ENCODE measurements around the gene SPEM1.

The SPEM1 gene, protein sequence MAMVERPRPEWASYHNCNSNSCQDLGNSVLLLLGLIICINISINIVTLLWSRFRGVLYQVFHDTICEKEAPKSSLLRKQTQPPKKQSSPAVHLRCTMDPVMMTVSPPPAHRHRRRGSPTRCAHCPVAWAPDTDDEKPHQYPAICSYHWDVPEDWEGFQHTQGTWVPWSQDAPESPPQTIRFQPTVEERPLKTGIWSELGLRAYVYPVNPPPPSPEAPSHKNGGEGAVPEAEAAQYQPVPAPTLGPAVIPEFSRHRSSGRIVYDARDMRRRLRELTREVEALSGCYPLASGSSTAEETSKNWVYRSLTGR

DNA sequence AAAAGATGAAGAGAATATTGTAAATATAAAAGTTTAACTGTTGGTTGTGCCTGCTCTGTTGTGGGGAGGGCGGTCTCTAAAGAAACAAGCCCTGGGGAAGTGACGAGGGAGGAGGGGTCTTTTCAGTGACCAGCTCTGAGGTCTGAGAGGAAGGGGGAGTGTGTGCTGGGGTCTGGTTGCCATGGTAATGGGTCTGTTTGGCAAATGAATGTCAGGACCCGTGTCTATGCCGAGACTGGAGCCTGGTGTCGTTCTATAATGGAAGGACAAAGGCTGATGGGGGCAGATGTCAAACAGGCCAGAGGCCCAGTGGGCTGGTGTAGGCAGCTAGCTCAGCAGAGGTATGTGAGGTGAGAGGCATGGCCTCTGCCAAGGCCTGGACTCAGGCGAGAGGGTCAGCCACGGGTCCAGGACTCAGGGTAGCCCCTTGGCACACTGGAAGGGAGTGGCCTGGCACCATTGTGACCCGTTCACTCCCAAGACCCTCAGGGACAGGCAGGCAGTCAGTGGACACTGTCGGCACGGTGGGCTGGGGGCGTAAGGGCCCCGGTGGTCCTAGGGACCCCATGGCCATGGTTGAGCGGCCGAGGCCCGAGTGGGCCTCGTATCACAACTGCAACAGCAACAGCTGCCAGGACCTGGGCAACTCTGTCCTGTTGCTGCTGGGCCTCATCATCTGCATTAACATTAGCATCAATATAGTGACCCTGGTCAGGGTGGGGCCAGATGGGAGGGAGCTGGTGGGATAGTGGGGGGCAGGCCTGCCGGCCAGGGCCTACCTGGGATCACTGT, at the start of gene SPEM1:
Gene SPEM1, plus strand, starts transcription at position 506 of the 792 bp plus-strand sequence. Its CDS starts 61 bp downstream, at position 567.
- no peak for DNase-seq

DNA sequence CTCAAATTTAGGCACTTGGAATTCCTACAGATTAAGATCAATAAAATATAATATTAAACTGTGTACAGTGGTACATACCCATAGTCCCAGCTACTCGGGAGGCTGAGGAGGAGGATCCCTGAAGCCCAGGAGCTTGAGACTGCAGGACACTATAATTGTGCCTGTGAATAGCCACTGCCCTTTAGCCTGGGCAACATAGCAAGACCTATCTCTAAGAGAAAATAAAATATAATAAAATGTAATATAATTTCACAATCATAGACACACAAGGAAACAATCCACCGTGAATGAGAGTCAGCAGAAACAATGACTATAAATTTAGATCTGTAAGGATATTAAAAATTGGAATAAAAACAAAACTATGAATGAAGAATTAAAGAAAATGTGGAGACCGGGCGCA, 49.3 kb upstream of the SPEM1 start:
- DNase-seq = no peak

DNA sequence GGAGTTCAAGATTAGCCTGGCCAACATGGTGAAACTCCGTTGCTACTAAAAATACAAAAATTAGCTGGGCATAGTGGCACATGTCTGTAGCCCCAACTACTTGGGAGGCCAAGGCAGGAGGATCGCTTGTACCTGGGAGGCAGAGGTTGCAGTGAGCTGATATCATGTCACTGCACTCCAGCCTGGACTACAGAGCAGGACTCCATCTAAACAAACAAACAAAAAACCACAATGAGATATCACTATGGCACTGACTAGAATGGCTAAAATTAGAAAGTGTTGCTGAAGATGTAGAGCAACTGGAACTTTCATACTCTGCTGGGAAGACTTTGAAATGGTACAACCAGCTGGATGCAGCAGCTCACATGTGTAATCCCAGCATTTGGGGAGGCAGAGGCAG, 45.8 kb upstream of the SPEM1 start:
- DNase-seq = no peak

DNA sequence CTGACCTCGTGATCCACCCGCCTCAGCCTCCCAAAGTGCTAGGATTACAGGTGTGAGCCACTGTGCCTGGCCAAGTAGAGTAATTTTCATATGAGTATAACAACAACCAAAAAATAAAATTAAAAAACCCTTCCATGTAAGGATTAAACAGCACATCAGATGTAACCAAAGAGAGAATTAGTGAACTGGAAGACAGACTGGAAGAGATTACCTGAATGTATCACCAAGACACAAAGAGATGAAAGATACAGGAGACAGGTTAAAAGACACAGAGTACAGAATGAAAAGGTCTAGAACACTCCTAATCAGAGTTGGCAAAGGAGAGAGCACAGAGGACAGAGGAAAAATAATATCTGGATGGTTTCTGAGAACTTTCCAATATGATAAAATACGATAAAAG, 41.0 kb upstream of the SPEM1 start:
- no peak for DNase-seq

DNA sequence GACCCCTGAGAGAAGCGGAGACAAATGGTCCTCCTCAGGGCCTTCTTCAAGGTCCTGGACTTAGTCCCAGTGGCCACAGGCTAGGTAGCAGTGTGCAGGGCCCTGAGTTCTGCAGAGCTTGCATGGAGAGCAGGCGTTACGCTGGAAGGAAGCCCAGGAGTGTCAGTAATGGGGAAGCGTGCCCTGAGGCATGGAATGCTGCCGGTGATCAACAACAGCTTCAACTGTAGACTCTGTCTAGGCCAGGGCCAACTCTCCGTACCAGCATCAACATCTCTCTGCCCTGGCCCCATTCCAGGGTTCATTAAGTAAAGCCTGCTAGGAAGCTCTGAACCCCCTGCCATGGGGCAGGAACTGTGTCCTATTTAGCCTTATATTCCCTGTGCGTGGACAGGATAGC, 39.8 kb upstream of the SPEM1 start:
- no peak for DNase-seq

DNA sequence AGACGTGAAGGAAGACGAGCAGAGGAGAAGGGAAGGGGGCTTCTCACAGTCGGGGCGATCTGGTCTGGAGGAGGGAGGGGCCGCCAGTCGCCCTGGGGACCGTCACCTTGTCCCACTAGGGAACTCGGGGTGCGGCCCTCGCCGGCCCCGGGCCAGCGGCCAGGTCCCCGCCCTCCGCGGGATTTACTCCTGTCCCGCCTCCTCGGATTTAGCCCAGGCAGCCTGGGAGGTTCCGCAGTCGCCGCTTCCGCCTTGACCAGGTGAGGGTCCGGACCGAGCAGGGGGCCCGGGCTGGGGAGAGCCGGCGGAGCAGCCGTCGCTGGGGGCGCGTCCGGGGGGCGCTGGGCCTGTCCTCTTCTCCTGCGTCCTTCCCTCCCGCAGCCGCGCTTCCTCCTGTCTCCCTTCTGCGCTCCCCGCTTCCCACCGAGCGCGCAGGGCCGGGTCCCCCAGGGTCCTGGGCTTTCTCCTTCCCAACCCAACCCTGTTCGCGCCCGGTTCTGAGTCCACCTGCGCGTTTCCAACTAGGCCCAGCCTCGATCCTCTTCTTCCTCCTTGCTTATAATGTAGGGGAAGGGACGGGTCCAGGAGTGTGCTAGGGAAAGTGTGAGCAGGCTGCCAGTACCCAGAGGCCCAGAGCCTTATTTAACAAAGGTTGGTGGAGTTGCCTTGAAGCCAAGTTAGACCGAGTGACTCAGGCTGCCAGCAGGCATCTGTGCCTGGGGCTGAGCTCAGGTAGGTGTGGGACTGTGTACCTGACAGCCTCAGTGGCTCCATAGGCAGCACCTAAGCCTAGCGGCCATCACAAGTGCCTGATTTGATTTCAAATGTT, 39.1 kb upstream of the SPEM1 start, which contains the start of gene TNK1:
Gene TNK1, plus strand, starts transcription at position 235 of the 829 bp plus-strand sequence. CDS start 1,838 bp downstream, outside the sequence.
- DNase-seq = no peak

DNA sequence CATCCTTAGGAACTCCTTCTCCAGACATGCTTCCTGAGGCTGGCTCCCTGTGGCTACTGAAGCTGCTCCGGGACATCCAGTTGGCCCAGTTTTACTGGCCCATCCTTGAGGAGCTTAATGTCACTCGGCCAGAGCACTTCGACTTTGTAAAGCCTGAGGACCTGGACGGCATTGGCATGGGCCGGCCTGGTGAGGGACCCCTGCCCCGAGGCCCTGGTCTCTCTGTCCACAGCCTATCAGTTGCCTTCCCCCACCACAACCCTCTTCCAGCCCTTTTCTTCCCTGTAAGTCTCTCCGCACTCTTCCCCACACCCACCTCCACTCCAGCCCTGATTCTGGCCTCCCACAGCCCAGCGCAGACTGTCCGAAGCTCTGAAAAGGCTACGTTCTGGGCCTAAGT, 37.2 kb upstream of the SPEM1 start:
- DNase-seq = no peak

DNA sequence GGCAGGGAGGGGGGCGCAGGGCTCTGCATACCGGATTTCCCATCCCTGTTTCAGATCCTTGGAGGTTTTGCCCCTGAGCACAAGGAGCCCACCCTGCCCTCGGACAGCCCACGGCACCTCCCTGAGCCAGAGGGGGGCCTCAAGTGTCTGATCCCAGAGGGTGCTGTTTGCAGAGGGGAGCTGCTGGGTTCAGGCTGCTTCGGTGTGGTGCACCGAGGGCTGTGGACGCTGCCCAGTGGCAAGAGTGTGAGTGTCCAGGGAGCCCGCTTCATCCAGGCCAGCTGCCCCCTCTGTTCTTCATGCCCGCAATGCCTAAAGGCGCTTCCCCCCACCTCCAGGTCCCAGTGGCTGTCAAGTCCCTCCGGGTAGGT, 36.8 kb upstream of the SPEM1 start:
- DNase-seq = no peak

DNA sequence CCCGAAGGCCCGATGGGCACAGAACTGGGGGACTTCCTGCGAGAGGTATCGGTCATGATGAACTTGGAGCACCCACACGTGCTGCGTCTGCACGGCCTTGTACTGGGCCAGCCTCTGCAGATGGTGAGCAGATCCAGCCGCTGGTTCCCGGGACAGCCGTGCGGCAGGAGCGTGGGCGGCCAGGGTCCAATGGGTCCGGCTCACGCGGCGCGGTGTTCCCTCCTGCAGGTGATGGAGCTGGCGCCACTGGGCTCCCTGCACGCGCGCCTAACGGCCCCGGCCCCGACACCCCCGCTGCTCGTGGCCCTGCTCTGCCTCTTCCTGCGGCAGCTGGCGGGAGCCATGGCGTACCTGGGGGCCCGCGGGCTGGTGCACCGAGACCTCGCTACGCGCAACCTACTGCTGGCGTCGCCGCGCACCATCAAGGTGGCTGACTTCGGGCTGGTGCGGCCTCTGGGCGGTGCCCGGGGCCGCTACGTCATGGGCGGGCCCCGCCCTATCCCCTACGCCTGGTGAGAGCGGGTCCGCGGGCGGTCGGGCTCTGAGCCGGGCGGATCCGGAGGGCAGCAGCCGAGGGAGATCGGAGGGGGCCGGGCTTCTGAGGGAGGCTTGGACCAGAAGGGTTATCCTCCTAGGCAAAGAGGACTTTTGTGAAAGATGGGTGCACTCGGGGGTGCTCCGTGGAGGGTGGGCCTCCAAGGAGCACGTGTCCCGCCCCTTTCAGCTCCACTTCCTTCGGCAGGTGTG, 36.2 kb upstream of the SPEM1 start:
- DNase-seq = no peak

DNA sequence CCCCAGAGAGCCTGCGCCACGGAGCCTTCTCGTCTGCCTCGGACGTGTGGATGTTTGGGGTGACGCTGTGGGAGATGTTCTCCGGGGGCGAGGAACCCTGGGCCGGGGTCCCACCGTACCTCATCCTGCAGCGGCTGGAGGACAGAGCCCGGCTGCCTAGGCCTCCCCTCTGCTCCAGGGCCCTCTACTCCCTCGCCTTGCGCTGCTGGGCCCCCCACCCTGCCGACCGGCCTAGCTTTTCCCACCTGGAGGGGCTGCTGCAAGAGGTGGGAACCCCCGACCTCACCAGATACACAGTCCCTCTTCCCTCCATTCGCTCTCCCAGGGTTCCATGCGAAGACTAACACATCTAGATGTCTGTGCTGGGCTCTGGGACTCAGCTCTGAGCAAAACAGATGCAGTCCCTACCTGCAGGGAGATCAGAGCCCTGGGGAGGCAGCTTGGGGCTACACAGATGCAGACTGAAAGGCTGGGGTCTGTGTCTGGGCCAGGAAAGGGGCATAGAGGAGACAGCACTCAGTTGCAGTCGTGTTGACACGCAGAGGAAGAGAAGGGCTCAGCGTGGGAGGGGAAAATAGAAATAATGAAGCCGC, 35.5 kb upstream of the SPEM1 start:
- DNase-seq = no peak

DNA sequence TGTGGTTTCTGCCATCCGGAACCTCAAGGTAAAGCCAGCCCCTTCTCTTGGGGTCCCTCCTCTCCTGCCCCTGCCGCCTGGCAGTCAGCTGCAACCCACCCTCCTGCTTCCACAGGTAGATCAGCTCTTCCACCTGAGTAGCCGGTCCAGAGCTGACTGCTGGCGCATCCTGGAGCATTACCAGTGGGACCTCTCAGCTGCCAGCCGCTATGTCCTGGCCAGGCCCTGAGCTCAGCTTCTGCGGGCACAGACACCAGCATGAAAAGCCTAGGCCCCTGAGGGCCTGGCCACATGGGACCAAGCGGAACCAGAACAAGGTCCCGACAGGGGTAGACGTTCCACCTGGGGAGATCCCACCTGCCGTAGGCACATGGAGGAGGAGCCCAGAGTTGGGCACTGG, 31.3 kb upstream of the SPEM1 start:
- no peak for DNase-seq

DNA sequence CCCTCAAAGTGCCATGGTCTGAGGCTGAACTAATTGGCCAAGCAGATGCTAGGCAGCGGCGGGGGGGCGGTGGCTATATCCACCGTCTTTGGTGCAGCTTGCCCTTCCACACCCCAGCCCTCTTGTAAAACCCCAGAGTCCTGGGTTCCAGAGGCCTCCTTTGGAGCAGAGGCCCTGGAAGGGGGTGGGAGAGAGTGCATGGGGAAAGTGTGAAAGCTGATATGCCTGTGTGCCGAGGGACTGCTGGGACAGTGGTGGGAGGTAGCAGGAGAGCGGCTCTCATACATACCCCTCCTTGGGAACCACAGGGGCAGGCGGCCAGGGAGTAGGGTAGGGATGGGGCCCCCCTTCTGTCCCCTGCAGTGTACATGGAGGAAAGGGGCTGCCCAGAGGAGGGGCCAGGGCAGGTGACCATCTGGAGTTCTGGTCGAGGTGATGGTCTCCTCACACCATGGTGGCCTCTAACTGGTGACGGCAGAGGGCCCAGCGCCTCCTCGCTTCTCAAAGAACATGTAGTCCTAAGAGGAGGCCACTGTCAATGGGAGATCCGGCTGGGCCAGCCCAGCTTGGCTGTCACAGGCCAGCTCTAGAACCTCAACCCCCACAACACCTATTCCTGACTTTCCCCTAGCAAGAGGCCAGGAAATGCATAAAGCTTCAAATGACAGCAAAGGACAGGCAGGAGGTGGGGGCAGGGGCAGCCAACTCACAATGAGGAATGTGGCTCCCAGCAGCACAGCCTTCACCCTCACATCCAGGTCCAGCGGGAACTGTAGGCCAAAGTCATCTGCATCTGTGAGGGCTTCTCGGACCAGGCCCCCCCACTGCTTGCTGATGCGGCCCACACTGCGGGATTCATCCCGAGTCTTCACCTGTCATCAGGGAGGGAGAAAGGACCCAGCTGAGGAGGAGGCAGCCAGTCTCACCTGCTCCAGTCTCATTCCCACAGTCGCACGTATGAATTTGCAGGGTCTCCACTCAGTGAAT, 29.9 kb upstream of the SPEM1 start:
- DNase-seq = no peak

DNA sequence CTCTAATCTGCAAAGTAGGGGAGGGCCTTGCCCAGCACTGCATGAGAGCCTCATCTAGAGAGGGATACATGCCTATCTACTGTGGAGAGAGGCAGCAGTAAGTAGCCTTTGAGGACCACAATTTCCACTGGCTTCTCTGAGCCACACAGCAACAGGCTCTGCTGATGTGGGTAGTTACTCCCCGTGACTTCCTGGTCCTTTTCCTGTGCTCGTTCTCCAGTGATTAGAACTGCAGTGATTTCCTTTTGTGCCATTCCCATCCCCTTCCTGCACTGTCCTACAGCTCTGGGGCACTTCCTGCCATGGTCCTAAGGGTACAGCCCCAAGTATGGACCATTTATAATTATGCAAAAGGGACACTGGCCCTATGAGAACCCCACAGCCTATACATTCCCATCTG, 28.8 kb upstream of the SPEM1 start:
- DNase-seq = no peak

DNA sequence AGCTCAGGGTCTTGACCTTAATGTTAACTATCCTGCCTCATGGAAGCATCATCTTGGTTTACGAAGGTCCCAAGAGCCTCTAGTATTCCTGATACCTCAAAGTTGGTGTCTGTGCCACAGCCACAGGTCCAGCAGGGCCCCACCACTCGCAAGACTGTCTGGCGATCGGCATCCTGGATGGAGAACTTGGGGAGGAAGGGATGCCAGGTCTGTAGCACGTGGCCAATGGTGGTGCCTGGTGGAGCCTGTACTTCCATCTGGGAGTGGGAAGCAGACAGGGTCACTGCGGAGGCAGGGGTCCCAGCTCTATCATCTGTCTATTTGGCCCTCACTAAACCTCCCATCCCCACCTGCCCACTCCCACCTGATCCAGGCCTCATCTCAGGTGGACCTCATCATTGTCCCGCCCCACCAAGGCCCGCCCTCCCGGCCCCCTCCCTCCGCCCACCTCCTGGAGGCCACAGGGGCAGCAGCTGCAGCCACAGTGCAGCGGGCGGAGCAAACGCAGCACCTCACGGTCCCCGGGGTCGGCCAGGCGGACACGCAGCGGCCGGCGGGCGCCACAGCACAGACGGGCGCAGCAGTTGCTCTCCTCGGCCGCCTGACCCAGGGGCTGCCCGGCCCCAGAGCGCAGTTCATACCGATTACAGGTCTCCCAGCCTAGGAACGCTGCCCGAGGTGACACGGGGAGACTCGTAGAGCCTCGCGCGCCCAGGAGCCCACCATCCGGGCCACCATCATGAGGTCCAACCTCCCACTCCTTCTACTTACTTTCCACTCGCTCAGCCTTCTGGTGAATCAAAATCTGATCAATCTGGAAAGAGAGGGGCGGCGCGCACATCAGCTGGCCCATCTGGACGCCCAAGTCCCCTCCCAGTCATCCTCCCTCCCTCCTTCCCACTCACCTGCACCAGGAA, 27.2 kb upstream of the SPEM1 start:
- DNase-seq = no peak

DNA sequence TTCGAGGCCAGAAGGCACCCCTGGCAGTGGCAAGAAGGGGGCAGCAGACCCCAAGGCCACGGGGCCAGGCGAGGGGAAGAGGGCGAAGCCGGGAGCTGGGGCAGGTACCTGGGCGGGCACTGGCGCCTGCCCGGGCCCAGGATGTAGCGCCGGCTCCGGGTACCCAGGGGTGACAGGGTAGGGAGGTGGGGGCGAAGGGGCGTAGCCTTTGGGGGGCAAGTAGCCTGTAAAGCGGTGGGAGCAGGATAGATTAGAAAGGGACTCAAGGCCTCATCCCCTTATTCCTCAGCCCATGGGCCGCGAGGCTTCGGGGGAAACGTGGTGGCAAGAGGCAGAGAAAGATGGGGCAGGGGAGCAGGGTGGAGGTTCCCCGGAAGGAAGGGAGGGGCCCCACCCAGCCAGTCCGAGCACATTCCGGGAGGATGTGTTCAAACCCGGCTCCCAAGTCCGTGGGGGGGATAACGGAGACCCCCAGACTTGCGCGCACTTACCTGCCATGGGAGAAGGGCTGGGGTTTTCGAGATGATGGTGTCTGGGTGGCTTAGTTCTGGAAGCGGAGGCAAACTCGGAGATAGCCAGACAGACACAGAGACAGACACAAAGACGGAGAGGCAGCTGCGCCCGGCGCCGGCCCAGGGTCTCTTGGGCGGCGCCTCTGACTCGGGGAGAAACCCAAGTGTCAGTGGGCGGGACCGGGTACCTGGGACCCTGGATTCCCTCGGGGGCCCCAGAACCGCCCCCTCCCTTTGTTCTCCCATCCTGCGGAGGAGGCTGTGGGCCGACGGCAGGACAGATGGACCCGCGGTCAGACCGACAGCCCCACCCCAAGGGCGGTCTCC, 26.3 kb upstream of the SPEM1 start:
- no peak for DNase-seq

DNA sequence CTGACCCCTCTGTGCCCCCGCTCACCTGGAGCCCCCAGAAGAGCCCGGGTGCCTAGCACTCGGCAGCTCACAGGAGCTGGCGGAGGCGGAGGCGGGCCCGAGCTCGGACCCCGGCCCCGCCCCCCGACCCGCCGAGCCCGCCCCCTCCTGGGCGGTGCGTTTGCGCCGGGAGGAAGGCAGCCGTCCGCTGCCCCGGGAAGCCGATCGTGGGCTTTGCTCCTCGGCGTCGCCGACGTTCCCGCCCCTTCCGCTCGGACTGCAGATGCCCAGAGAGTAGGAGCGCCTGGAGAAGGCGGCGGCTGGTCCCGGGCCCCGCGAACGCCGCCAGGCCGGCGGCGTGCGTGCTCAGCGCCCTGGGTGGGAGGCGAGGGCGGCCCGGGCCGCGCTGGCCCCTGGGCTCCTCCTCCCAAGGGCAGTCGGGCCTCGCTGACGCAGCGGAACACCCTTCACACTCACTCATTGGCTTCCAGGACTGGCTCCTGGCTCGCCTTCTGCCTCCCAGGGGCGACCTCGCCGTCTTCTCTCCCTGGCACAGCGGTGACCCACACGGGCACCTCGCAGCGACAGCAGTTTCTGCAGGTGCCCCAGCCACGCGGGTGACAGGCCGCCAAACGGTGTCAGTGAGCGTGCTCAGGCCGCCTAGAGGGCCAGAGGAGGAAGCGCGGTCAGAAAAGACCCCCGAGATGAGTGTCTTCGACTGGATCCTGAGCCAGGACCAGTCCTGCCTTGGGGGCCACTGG, 25.5 kb upstream of the SPEM1 start, which contains the start of gene PLSCR3:
Gene PLSCR3, minus strand, starts transcription at position 74 of the 740 bp plus-strand sequence. CDS start 415 bp downstream, outside the sequence.
- peak; percentile 11 for DNase-seq

DNA sequence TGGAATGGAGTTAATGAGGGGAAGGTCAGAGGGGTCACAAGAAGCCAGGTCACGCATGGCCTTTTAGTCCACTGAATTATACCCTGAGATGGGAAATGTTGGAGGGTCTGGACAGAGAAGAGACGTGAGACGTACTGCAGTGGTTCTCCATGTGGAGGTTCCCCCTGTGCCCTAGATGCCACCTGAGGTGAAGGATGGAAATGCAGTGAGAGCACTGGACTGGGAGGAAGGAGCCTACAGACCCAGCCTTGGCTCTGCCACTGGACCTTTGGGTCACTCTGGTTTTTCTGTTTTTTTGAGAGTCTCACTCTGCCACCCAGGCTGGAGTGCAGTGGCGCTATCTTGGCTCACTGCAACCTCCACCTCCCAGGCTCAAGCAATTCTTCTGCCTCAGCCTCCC, 24.0 kb upstream of the SPEM1 start:
- DNase-seq = no peak

DNA sequence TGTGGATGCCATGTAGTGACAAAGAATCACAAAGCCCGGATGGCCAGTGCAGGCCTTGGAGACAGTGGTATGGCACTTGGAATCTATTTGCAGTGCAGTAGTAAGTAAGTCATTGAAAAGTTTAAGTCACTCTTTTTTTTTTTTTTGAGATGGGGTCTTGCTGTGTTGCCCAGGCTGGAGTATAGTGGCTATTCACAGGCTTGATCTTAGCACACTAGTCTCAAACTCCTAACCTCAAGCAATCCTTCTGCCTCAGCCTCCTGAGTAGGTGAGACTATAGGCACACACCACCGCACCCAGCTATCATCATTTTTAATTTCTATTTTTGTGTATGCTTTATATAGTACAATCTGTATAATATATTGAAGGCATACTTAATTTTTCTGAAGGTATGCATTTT, 21.5 kb upstream of the SPEM1 start:
- DNase-seq = no peak
